ENCODE results near the gene TMEM270. TPM values are rescaled to one million over a fixed set of nuclear protein-coding genes. Genes with fewer than 3 reads are reported as not detected.

The TMEM270 gene
- polyA plus RNA-seq, 4 donors: 0.18 to 0.19 TPM; not detected in 2

DNA sequence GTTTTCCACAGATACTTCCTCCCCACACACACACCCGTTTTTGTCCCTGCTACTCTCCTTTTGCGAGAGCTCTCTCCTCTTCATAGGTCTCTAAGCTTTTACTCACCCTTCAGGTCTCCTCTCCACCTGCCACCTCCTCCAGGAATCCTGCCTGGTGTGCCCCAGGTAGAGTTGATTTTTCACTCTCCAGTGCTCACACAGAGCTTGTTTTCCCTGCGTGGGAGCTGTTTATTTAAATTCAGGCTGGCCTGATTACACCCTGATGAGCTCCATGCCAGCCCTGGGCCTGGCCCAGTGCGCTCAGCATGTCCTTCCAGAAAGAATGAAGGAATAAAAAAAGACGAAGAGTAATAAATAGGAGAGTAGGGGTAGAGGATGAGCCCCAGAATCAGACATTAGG is 37.7 kb upstream of the TMEM270 start:
- FAIRE-seq: no peak
- Histone ChIP-seq H3K27ac (ENCODE audit: low read depth in 1 of 3, low read length in 2 of 3) (peak overlapping the region; percentile 91 to 94 (median 93)), H3K4me3 (ENCODE audit: low read depth in 1 of 3, low read length in 3 of 3) (no peak overlapping the region), H3K9me3 (ENCODE audit: control insufficient read depth in 2 of 2, insufficient read depth in 1 of 2, low read depth in 1 of 2, low read length in 1 of 2) (no peaks in the 10 kb centered on the region), H3K27me3 (ENCODE audit: control insufficient read depth in 3 of 3, insufficient read depth in 3 of 3, low read length in 3 of 3) (no peaks in the 10 kb centered on the region), H3K36me3 (ENCODE audit: control insufficient read depth in 3 of 3, insufficient read depth in 2 of 3, low read depth in 1 of 3, low read length in 3 of 3) (no peaks in the 10 kb centered on the region), H3K4me1 (ENCODE audit: control insufficient read depth in 3 of 3, insufficient read depth in 2 of 3, low read depth in 1 of 3, low read length in 2 of 3) (peaks cover 2 to 46% (median 4%) of the 10 kb centered on the region in 3 donors)
- WGBS, 3 donors: 50 to 65% (median 63%) methylated on average over 5 of the region's 5 CpGs
- DNase-seq: peak in 1 of 2 donors; percentile 40

GRCh38 chr7:73823873-73824592 is 36.9 kb upstream of the TMEM270 start:
- Histone ChIP-seq H3K4me3 (ENCODE audit: low read depth in 1 of 3, low read length in 3 of 3) (no peak overlapping the region), H3K27me3 (ENCODE audit: control insufficient read depth in 3 of 3, insufficient read depth in 3 of 3, low read length in 3 of 3) (no peaks in the 10 kb centered on the region), H3K27ac (ENCODE audit: low read depth in 1 of 3, low read length in 2 of 3) (peak overlapping the region in 1 of 3 donors; percentile 93), H3K4me1 (ENCODE audit: control insufficient read depth in 3 of 3, insufficient read depth in 2 of 3, low read depth in 1 of 3, low read length in 2 of 3) (peaks cover 2 to 52% (median 5%) of the 10 kb centered on the region in 3 donors), H3K36me3 (ENCODE audit: control insufficient read depth in 3 of 3, insufficient read depth in 2 of 3, low read depth in 1 of 3, low read length in 3 of 3) (no peaks in the 10 kb centered on the region), H3K9me3 (ENCODE audit: control insufficient read depth in 2 of 2, insufficient read depth in 1 of 2, low read depth in 1 of 2, low read length in 1 of 2) (no peaks in the 10 kb centered on the region)
- 71 to 76% (median 74%) methylated on average over 11 of the region's 11 CpGs for WGBS, 3 donors
- FAIRE-seq (no peak), DNase-seq (peak in 1 of 2 donors; percentile 13)

GRCh38 chr7:73824986-73825385 is 36.0 kb upstream of the TMEM270 start:
- WGBS, 3 donors: 75 to 86% (median 84%) methylated on average over 9 of the region's 9 CpGs
- H3K9me3 ChIP-seq (ENCODE audit: control insufficient read depth in 2 of 2, insufficient read depth in 1 of 2, low read depth in 1 of 2, low read length in 1 of 2): no peaks in the 10 kb centered on the region
- H3K4me1 ChIP-seq (ENCODE audit: control insufficient read depth in 3 of 3, insufficient read depth in 2 of 3, low read depth in 1 of 3, low read length in 2 of 3): peaks cover 2 to 60% (median 7%) of the 10 kb centered on the region in 3 donors
- H3K27me3 ChIP-seq (ENCODE audit: control insufficient read depth in 3 of 3, insufficient read depth in 3 of 3, low read length in 3 of 3): no peaks in the 10 kb centered on the region
- no peak for FAIRE-seq
- no peaks in the 10 kb centered on the region for H3K36me3 ChIP-seq (ENCODE audit: control insufficient read depth in 3 of 3, insufficient read depth in 2 of 3, low read depth in 1 of 3, low read length in 3 of 3)
- H3K27ac ChIP-seq (ENCODE audit: low read depth in 1 of 3, low read length in 2 of 3): no peak overlapping the region
- no peak for DNase-seq
- H3K4me3 ChIP-seq (ENCODE audit: low read depth in 1 of 3, low read length in 3 of 3): no peak overlapping the region

- Histone ChIP-seq H3K27ac (ENCODE audit: low read depth in 1 of 3, low read length in 2 of 3) (peak overlapping the region; percentile 90 to 100 (median 97)), H3K9me3 (ENCODE audit: control insufficient read depth in 2 of 2, insufficient read depth in 1 of 2, low read depth in 1 of 2, low read length in 1 of 2) (no peaks in the 10 kb centered on the region), H3K4me3 (ENCODE audit: low read depth in 1 of 3, low read length in 3 of 3) (no peak overlapping the region), H3K4me1 (ENCODE audit: control insufficient read depth in 3 of 3, insufficient read depth in 2 of 3, low read depth in 1 of 3, low read length in 2 of 3) (peaks cover 2 to 56% (median 7%) of the 10 kb centered on the region in 3 donors), H3K36me3 (ENCODE audit: control insufficient read depth in 3 of 3, insufficient read depth in 2 of 3, low read depth in 1 of 3, low read length in 3 of 3) (peaks cover 0 to 14% (median 2%) of the 10 kb centered on the region in 3 donors), H3K27me3 (ENCODE audit: control insufficient read depth in 3 of 3, insufficient read depth in 3 of 3, low read length in 3 of 3) (no peaks in the 10 kb centered on the region)
- 6 to 23% (median 19%) methylated on average over 7 to 11 of the region's 11 CpGs for WGBS, 3 donors
- no peak for FAIRE-seq
- peak; percentile 92 to 98 for DNase-seq
Measured at GRCh38 chr7:73827567-73828106, 33.3 kb upstream of the TMEM270 start.

GRCh38 chr7:73828107-73828803 is 32.7 kb upstream of the TMEM270 start:
- 22 to 55% (median 31%) methylated on average over 13 to 14 of the region's 14 CpGs for WGBS, 3 donors
- no peaks in the 10 kb centered on the region for H3K9me3 ChIP-seq (ENCODE audit: control insufficient read depth in 2 of 2, insufficient read depth in 1 of 2, low read depth in 1 of 2, low read length in 1 of 2)
- H3K36me3 ChIP-seq (ENCODE audit: control insufficient read depth in 3 of 3, insufficient read depth in 2 of 3, low read depth in 1 of 3, low read length in 3 of 3): peaks cover 0 to 19% (median 2%) of the 10 kb centered on the region in 3 donors
- no peak overlapping the region for H3K4me3 ChIP-seq (ENCODE audit: low read depth in 1 of 3, low read length in 3 of 3)
- FAIRE-seq (no peak), DNase-seq (peak; percentile 97 to 99)
- H3K27me3 ChIP-seq (ENCODE audit: control insufficient read depth in 3 of 3, insufficient read depth in 3 of 3, low read length in 3 of 3): no peaks in the 10 kb centered on the region
- H3K4me1 ChIP-seq (ENCODE audit: control insufficient read depth in 3 of 3, insufficient read depth in 2 of 3, low read depth in 1 of 3, low read length in 2 of 3): peaks cover 2 to 52% (median 5%) of the 10 kb centered on the region in 3 donors
- H3K27ac ChIP-seq (ENCODE audit: low read depth in 1 of 3, low read length in 2 of 3): peak overlapping the region; percentile 90 to 100 (median 97)

DNA sequence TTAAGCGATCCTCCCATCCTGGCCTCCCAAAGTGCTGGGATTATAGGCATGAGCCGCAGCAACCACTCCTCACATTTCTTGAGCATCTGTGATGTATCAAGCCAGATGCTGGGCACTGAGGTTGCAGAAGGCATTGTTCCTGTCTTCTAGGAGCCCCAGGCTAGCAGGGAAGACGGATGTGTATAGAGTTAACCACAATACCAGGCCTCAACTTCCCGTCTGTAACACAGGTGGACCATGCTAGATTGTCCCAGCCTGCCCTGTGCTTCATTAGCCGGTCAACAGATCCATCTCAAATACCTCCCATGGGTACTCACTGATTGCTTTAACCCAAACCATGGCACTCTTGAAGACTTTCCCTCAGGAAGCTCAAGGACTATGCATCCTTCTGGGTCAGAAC is 32.0 kb upstream of the TMEM270 start:
- DNase-seq (peak in 1 of 2 donors; percentile 38), FAIRE-seq (no peak)
- Histone ChIP-seq H3K36me3 (ENCODE audit: control insufficient read depth in 3 of 3, insufficient read depth in 2 of 3, low read depth in 1 of 3, low read length in 3 of 3) (peaks cover 0 to 24% (median 2%) of the 10 kb centered on the region in 3 donors), H3K9me3 (ENCODE audit: control insufficient read depth in 2 of 2, insufficient read depth in 1 of 2, low read depth in 1 of 2, low read length in 1 of 2) (no peaks in the 10 kb centered on the region), H3K4me1 (ENCODE audit: control insufficient read depth in 3 of 3, insufficient read depth in 2 of 3, low read depth in 1 of 3, low read length in 2 of 3) (peaks cover 2 to 50% (median 3%) of the 10 kb centered on the region in 3 donors), H3K27me3 (ENCODE audit: control insufficient read depth in 3 of 3, insufficient read depth in 3 of 3, low read length in 3 of 3) (no peaks in the 10 kb centered on the region), H3K4me3 (ENCODE audit: low read depth in 1 of 3, low read length in 3 of 3) (peak overlapping the region in 1 of 3 donors; percentile 9), H3K27ac (ENCODE audit: low read depth in 1 of 3, low read length in 2 of 3) (peak overlapping the region; percentile 90 to 100 (median 97))
- WGBS, 3 donors: 66 to 74% (median 67%) methylated on average over 5 of the region's 5 CpGs

- H3K36me3 ChIP-seq (ENCODE audit: control insufficient read depth in 3 of 3, insufficient read depth in 2 of 3, low read depth in 1 of 3, low read length in 3 of 3): peaks cover 0 to 24% (median 2%) of the 10 kb centered on the region in 3 donors
- H3K27me3 ChIP-seq (ENCODE audit: control insufficient read depth in 3 of 3, insufficient read depth in 3 of 3, low read length in 3 of 3): no peaks in the 10 kb centered on the region
- H3K27ac ChIP-seq (ENCODE audit: low read depth in 1 of 3, low read length in 2 of 3): peak overlapping the region; percentile 90 to 100 (median 97)
- H3K4me3 ChIP-seq (ENCODE audit: low read depth in 1 of 3, low read length in 3 of 3): peak overlapping the region in 2 of 3 donors; percentile 24 to 25
- 22 to 41% (median 28%) methylated on average over 7 of the region's 7 CpGs for WGBS, 3 donors
- H3K4me1 ChIP-seq (ENCODE audit: control insufficient read depth in 3 of 3, insufficient read depth in 2 of 3, low read depth in 1 of 3, low read length in 2 of 3): peaks cover 2 to 46% (median 3%) of the 10 kb centered on the region in 3 donors
- DNase-seq (peak in 1 of 2 donors; percentile 67), FAIRE-seq (no peak)
- peaks cover 0 to 5% of the 10 kb centered on the region in 2 donors for H3K9me3 ChIP-seq (ENCODE audit: control insufficient read depth in 2 of 2, insufficient read depth in 1 of 2, low read depth in 1 of 2, low read length in 1 of 2)
Measured at GRCh38 chr7:73829505-73829904, 31.5 kb upstream of the TMEM270 start.

All from small intestine (tissue), 7 donors.